Measurements from ENCODE around the gene CARD10. TPM values are rescaled to one million over a fixed set of nuclear protein-coding genes. Genes with fewer than 3 reads are reported as not detected.
"Not testable (repeated sequence)": the region's sequence is repeated elsewhere in the genome, so short reads cannot be mapped to it uniquely, and the experiment has no call there.

The CARD10 gene
- total RNA-seq, 2 experiments from 2014 or later = 0.12 TPM; not detected in 1

GRCh38 chr22:37552524-37553163 lies 33.4 kb upstream of the CARD10 start:
- Mint-ChIP-seq H3K9me3 (no peaks in the 10 kb centered on the region), H3K4me3 (no peak overlapping the region), H3K4me1 (ENCODE audit: low read depth) (no peaks in the 10 kb centered on the region), H3K27ac (no peak overlapping the region), H3K36me3 (no peaks in the 10 kb centered on the region), H3K27me3 (peaks cover 26% of the 10 kb centered on the region)
- no peak for DNase-seq
- ChIA-PET POLR2A (no interaction called here), CTCF (interaction anchor here (16.3 kb wide), 1 partner anchor 11 kb away, joined by 612 read pairs; the partner anchor contains the start of gene CDC42EP1)
- intact Hi-C loops (cut with micrococcal nuclease) = no loop called here

- intact Hi-C loops (cut with micrococcal nuclease) = no loop called here
- no peak for DNase-seq
- peaks cover 22% of the 10 kb centered on the region for H3K27me3 Mint-ChIP-seq
- H3K27ac Mint-ChIP-seq = no peak overlapping the region
- H3K9me3 Mint-ChIP-seq = no peaks in the 10 kb centered on the region
- H3K4me3 Mint-ChIP-seq = no peak overlapping the region
- ChIA-PET POLR2A (no interaction called here), CTCF (interaction anchor here (0.8 to 16.3 kb wide), 3 partner anchors 12 to 41 kb away, joined by 3 to 612 read pairs (median 13); partner anchors contain the start of gene CDC42EP1)
- no peaks in the 10 kb centered on the region for H3K4me1 Mint-ChIP-seq (ENCODE audit: low read depth)
- no peaks in the 10 kb centered on the region for H3K36me3 Mint-ChIP-seq
These were observed 32.8 kb upstream of the CARD10 start for GRCh38 chr22:37551981-37552380.

- H3K27ac Mint-ChIP-seq; H3K36me3 Mint-ChIP-seq; H3K4me1 Mint-ChIP-seq (ENCODE audit: low read depth); intact Hi-C loops (cut with micrococcal nuclease); POLR2A ChIA-PET; DNase-seq; H3K4me3 Mint-ChIP-seq; H3K9me3 Mint-ChIP-seq: not testable (repeated sequence)
- H3K27me3 Mint-ChIP-seq = peaks cover 17% of the 10 kb centered on the region
- CTCF ChIA-PET = interaction anchor here (0.8 to 16.3 kb wide), 5 partner anchors 9 to 42 kb away, joined by 3 to 612 read pairs (median 12); partner anchors contain the start of gene CDC42EP1
These were observed 31.7 kb upstream of the CARD10 start for GRCh38 chr22:37550921-37551320.

GRCh38 chr22:37549704-37550059 lies 30.5 kb upstream of the CARD10 start:
- POLR2A ChIA-PET = interaction anchor here (1.5 kb wide), 1 partner anchor 17 kb away, joined by 3 read pairs; no protein-coding TSS in a partner anchor

GRCh38 chr22:37547251-37547741 lies 28.1 kb upstream of the CARD10 start:
- ChIA-PET CTCF (interaction anchor here (16.3 kb wide), 1 partner anchor 17 kb away, joined by 612 read pairs; the partner anchor contains the start of gene CDC42EP1), POLR2A (no interaction called here)
- Mint-ChIP-seq H3K36me3 (no peaks in the 10 kb centered on the region), H3K9me3 (no peaks in the 10 kb centered on the region), H3K4me3 (no peak overlapping the region), H3K27ac (no peak overlapping the region), H3K4me1 (ENCODE audit: low read depth) (peaks cover 9% of the 10 kb centered on the region), H3K27me3 (peaks cover 9% of the 10 kb centered on the region)
- intact Hi-C loops (cut with micrococcal nuclease) = no loop called here
- DNase-seq = no peak

More at GRCh38 chr22:37549704-37550059, 30.5 kb upstream of the CARD10 start:
- intact Hi-C loops (cut with micrococcal nuclease) = no loop called here
- Mint-ChIP-seq H3K27me3 (peaks cover 13% of the 10 kb centered on the region), H3K9me3 (no peaks in the 10 kb centered on the region), H3K4me3 (no peak overlapping the region), H3K36me3 (no peaks in the 10 kb centered on the region), H3K27ac (peak overlapping the region; percentile 49), H3K4me1 (ENCODE audit: low read depth) (peaks cover 6% of the 10 kb centered on the region)
- CTCF ChIA-PET = interaction anchor here (2.5 to 16.3 kb wide), 3 partner anchors 10 to 43 kb away, joined by 12 to 612 read pairs (median 13); partner anchors contain the start of gene CDC42EP1
- DNase-seq = no peak

GRCh38 chr22:37546437-37547250 lies 27.4 kb upstream of the CARD10 start:
- Mint-ChIP-seq H3K9me3 (no peaks in the 10 kb centered on the region), H3K4me1 (ENCODE audit: low read depth) (peaks cover 15% of the 10 kb centered on the region), H3K36me3 (no peaks in the 10 kb centered on the region), H3K4me3 (no peak overlapping the region), H3K27ac (no peak overlapping the region), H3K27me3 (peaks cover 7% of the 10 kb centered on the region)
- ChIA-PET CTCF (interaction anchor here (2.7 to 16.3 kb wide), 2 partner anchors 17 to 60 kb away, joined by 11 to 612 read pairs; partner anchors contain the start of gene CDC42EP1), POLR2A (no interaction called here)
- intact Hi-C loops (cut with micrococcal nuclease) = no loop called here
- DNase-seq = no peak

- H3K36me3 Mint-ChIP-seq = no peaks in the 10 kb centered on the region
- peaks cover 5% of the 10 kb centered on the region for H3K27me3 Mint-ChIP-seq
- ChIA-PET CTCF (interaction anchor here (2.7 to 16.3 kb wide), 3 partner anchors 18 to 61 kb away, joined by 11 to 612 read pairs (median 20); partner anchors contain the start of gene CDC42EP1), POLR2A (no interaction called here)
- intact Hi-C loops (cut with micrococcal nuclease) = loop anchor here (1.0 kb wide), 1 partner anchor 21 kb away; no protein-coding TSS in a partner anchor
- H3K9me3 Mint-ChIP-seq = no peaks in the 10 kb centered on the region
- H3K4me3 Mint-ChIP-seq = no peak overlapping the region
- no peak overlapping the region for H3K27ac Mint-ChIP-seq
- H3K4me1 Mint-ChIP-seq (ENCODE audit: low read depth) = peaks cover 21% of the 10 kb centered on the region
- DNase-seq = no peak
These were observed 26.7 kb upstream of the CARD10 start for GRCh38 chr22:37545703-37546436.

GRCh38 chr22:37544955-37545702 lies 25.9 kb upstream of the CARD10 start:
- Mint-ChIP-seq H3K27ac (no peak overlapping the region), H3K4me3 (no peak overlapping the region), H3K27me3 (peaks cover 12% of the 10 kb centered on the region), H3K36me3 (no peaks in the 10 kb centered on the region), H3K4me1 (ENCODE audit: low read depth) (peaks cover 28% of the 10 kb centered on the region), H3K9me3 (no peaks in the 10 kb centered on the region)
- POLR2A ChIA-PET = interaction anchor here (1.1 to 1.2 kb wide), 2 partner anchors 23 to 47 kb away, joined by 6 to 9 read pairs; no protein-coding TSS in a partner anchor
- CTCF ChIA-PET = interaction anchor here (1.0 to 16.3 kb wide), 4 partner anchors 19 to 62 kb away, joined by 3 to 612 read pairs (median 16); partner anchors contain the start of gene CDC42EP1
- DNase-seq = peak; percentile 83
- intact Hi-C loops (cut with micrococcal nuclease) = loop anchor here (1.0 to 5.0 kb wide), 2 partner anchors 22 to 132 kb away; partner anchors contain the start of gene LGALS1

- intact Hi-C loops (cut with micrococcal nuclease) = loop anchor here (5.0 kb wide), 1 partner anchor 134 kb away; the partner anchor contains the start of gene LGALS1
- no peaks in the 10 kb centered on the region for H3K9me3 Mint-ChIP-seq
- H3K27ac Mint-ChIP-seq = no peak overlapping the region
- H3K4me3 Mint-ChIP-seq = no peak overlapping the region
- peaks cover 22% of the 10 kb centered on the region for H3K27me3 Mint-ChIP-seq
- no peak for DNase-seq
- CTCF ChIA-PET = interaction anchor here (2.3 to 16.3 kb wide), 4 partner anchors 21 to 64 kb away, joined by 18 to 612 read pairs (median 50); partner anchors contain the start of gene CDC42EP1
- peaks cover 40% of the 10 kb centered on the region for H3K4me1 Mint-ChIP-seq (ENCODE audit: low read depth)
- POLR2A ChIA-PET = interaction anchor here (0.8 to 1.9 kb wide), 2 partner anchors 21 to 24 kb away, joined by 3 to 13 read pairs; no protein-coding TSS in a partner anchor
- no peaks in the 10 kb centered on the region for H3K36me3 Mint-ChIP-seq
These were observed 23.7 kb upstream of the CARD10 start for GRCh38 chr22:37542959-37543358.

GRCh38 chr22:37542416-37542815 lies 23.2 kb upstream of the CARD10 start:
- peaks cover 40% of the 10 kb centered on the region for H3K4me1 Mint-ChIP-seq (ENCODE audit: low read depth)
- CTCF ChIA-PET = interaction anchor here (2.3 to 16.3 kb wide), 3 partner anchors 21 to 65 kb away, joined by 18 to 612 read pairs (median 81); partner anchors contain the start of gene CDC42EP1
- H3K9me3 Mint-ChIP-seq, H3K27ac Mint-ChIP-seq, DNase-seq, H3K36me3 Mint-ChIP-seq: not testable (repeated sequence)
- POLR2A ChIA-PET = interaction anchor here (1.5 to 1.9 kb wide), 2 partner anchors 24 to 50 kb away, joined by 5 to 13 read pairs; no protein-coding TSS in a partner anchor
- H3K4me3 Mint-ChIP-seq = peak overlapping the region; percentile 16
- peaks cover 22% of the 10 kb centered on the region for H3K27me3 Mint-ChIP-seq
- intact Hi-C loops (cut with micrococcal nuclease) = loop anchor here (5.0 kb wide), 1 partner anchor 135 kb away; the partner anchor contains the start of gene LGALS1
